GM12878 (cell line): ENCODE data around the gene EEF1E1. TPM values are rescaled to one million over a fixed set of nuclear protein-coding genes. Genes with fewer than 3 reads are reported as not detected.

ENCODE experiments used
- ATAC-seq: fragments of 200-7000 bp; cut with Tn5 transposase; 3 replicates; pipeline ENCODE4 v1.9.1; 2020; ENCODE audit warnings: mild to moderate bottlenecking, moderate library complexity
- BruUV-seq: library from RNA; stranded (reverse); fragments of 400-500 nt; replicated peaks from 2 replicates; lab custom pipeline; 2021; lab: Mats Ljungman, UMichigan
- CTCF ChIA-PET: fragments of 300-600 bp; sonication (Branson Sonifier 250); formaldehyde crosslinking; extraction: SDS; loops from one replicate; lab custom pipeline; 2021; ENCODE audit warnings: inconsistent platforms; lab: Yijun Ruan, JAX
- POLR2A ChIA-PET: fragments of 350-600 bp; formaldehyde crosslinking; extraction: SDS; loops from one replicate; lab custom pipeline; 2021; ENCODE audit warnings: inconsistent platforms; lab: Charles Lee
- RAD21 ChIA-PET: fragments of 300-600 bp; sonication (Branson Sonifier 250); formaldehyde crosslinking; loops from one replicate; lab custom pipeline; 2023; ENCODE audit warnings: antibody characterized with exemption; ENCODE audit not compliant: unreplicated experiment; lab: Charles Lee
- SMC1A ChIA-PET: fragments of 300-600 bp; sonication (Branson Sonifier 250); formaldehyde crosslinking; loops from one replicate; lab custom pipeline; 2023; ENCODE audit not compliant: unreplicated experiment, uncharacterized antibody; lab: Charles Lee
- DNase-seq: peaks from one replicate; pipeline ENCODE4 v3.0.0-alpha.2; 2011; ENCODE audit warnings: low read depth, low spot score
- FAIRE-seq: peaks from 3 replicates; lab custom pipeline; 2011; peaks lifted over from hg19 to GRCh38; lab: Jason Lieb, UNC
- H2AFZ ChIP-seq: 2 replicates; pipeline ENCODE4 v1.6.0; 2011; ENCODE audit warnings: low read depth, low read length, control low read depth; ENCODE audit not compliant: control insufficient read depth
- H3K27ac ChIP-seq: 2 replicates; pipeline ENCODE4 v1.5.1; 2011; ENCODE audit warnings: control low read depth; ENCODE audit not compliant: control insufficient read depth, insufficient read depth
- H3K27me3 ChIP-seq, 2 experiments: replicated peaks in 1 of 2; 2 replicates each; pipeline versions ENCODE4 v1.6.0 to v1.6.1; 2011; ENCODE audit warnings: low read length in 1 of 2; ENCODE audit not compliant: control insufficient read depth in 2 of 2, insufficient read depth in 2 of 2
- H3K36me3 ChIP-seq, 2 experiments: 2 replicates each; pipeline ENCODE4 v1.5.1; 2011; ENCODE audit warnings: low read length in 1 of 2; ENCODE audit not compliant: control insufficient read depth in 2 of 2, insufficient read depth in 2 of 2
- H3K4me1 ChIP-seq: 2 replicates; pipeline ENCODE4 v1.6.1; 2011; ENCODE audit warnings: mild to moderate bottlenecking, low read length, moderate library complexity, mixed read lengths; ENCODE audit not compliant: control insufficient read depth, insufficient read depth
- H3K4me2 ChIP-seq: 2 replicates; pipeline ENCODE4 v1.6.0; 2011; ENCODE audit warnings: control low read depth; ENCODE audit not compliant: control insufficient read depth, insufficient read depth
- H3K4me3 ChIP-seq: fragments of 200-600 bp; sonication (generic); 2 replicates; pipeline ENCODE4 v1.5.1; 2016
- H3K79me2 ChIP-seq: 2 replicates; pipeline ENCODE4 v1.6.0; 2011; ENCODE audit warnings: low read length; ENCODE audit not compliant: control insufficient read depth, insufficient read depth
- H3K9ac ChIP-seq: 2 replicates; pipeline ENCODE4 v1.8.0; 2011; ENCODE audit warnings: low read length, control low read depth, mixed read lengths; ENCODE audit not compliant: control insufficient read depth, insufficient read depth
- H3K9me3 ChIP-seq: replicated peaks from 3 replicates; pipeline ENCODE4 v1.5.1; 2011; ENCODE audit warnings: mild to moderate bottlenecking, low read length; ENCODE audit not compliant: control insufficient read depth, insufficient read depth
- H4K20me1 ChIP-seq: 2 replicates; pipeline ENCODE4 v1.6.0; 2011; ENCODE audit not compliant: control insufficient read depth, insufficient read depth
- CBX5 ChIP-seq: sonication (generic); IDR thresholded peaks from 2 replicates; pipeline ENCODE4 v1.6.1; 2016; ENCODE audit warnings: low read depth, moderate library complexity, mild to moderate bottlenecking, inconsistent platforms
- CHD4 ChIP-seq: fragments of 200-600 bp; sonication (generic); IDR thresholded peaks from 2 replicates; pipeline ENCODE4 v1.6.1; 2016; ENCODE audit warnings: mild to moderate bottlenecking
- CREB1 ChIP-seq: IDR thresholded peaks from 2 replicates; pipeline ENCODE4 v1.6.1; 2012; ENCODE audit warnings: low read depth, mild to moderate bottlenecking, inconsistent platforms
- CREM ChIP-seq: IDR thresholded peaks from 2 replicates; pipeline ENCODE4 v1.6.1; 2014; ENCODE audit warnings: antibody characterized with exemption, low read depth
- EP300 ChIP-seq, 2 experiments: fragments of 150-350 bp in 1 of 2; IDR thresholded peaks; 2 replicates each; pipeline ENCODE4 v1.6.1; 2011 to 2012; ENCODE audit warnings: low read depth in 2 of 2, low read length in 2 of 2, borderline replicate concordance in 1 of 2, improper control_type of control experiment in 1 of 2, inconsistent platforms in 1 of 2; ENCODE audit not compliant: control insufficient read depth in 1 of 2
- EZH2 ChIP-seq: IDR thresholded peaks from 2 replicates; pipeline ENCODE4 v1.6.1; 2012; ENCODE audit warnings: low read depth, mild to moderate bottlenecking, control low read depth, inconsistent platforms, low read length, borderline replicate concordance; ENCODE audit not compliant: control insufficient read depth
- HCFC1 ChIP-seq: fragments of 150-350 bp; IDR thresholded peaks from 2 replicates; pipeline ENCODE4 v1.6.1; 2014; ENCODE audit warnings: low read length
- HSF1 ChIP-seq: fragments of 150-350 bp; IDR thresholded peaks from 2 replicates; pipeline ENCODE4 v1.6.1; 2014; ENCODE audit warnings: mild to moderate bottlenecking, low read depth, low read length
- JUNB ChIP-seq: IDR thresholded peaks from 2 replicates; pipeline ENCODE4 v1.6.1; 2016; ENCODE audit warnings: antibody characterized with exemption, mild to moderate bottlenecking
- KLF5 ChIP-seq: fragments of 450-650 bp; IDR thresholded peaks from 2 replicates; pipeline ENCODE4 v1.6.1; 2014; ENCODE audit warnings: mild to moderate bottlenecking; ENCODE audit not compliant: partially characterized antibody
- NBN ChIP-seq: fragments of 450-650 bp; IDR thresholded peaks from 2 replicates; pipeline ENCODE4 v1.6.1; 2016
- NR2C1 ChIP-seq: fragments of 450-650 bp; IDR thresholded peaks from 2 replicates; pipeline ENCODE4 v1.6.1; 2017; ENCODE audit warnings: antibody characterized with exemption, mild to moderate bottlenecking, moderate library complexity
- POLR2AphosphoS5 ChIP-seq: IDR thresholded peaks from 2 replicates; pipeline ENCODE4 v1.6.1; 2011; ENCODE audit warnings: mild to moderate bottlenecking, low read length, inconsistent platforms
- RAD51 ChIP-seq: fragments of 450-650 bp; IDR thresholded peaks from 2 replicates; pipeline ENCODE4 v1.6.1; 2016; ENCODE audit warnings: moderate library complexity, mild to moderate bottlenecking, inconsistent platforms
- RUNX3 ChIP-seq: IDR thresholded peaks from 2 replicates; pipeline ENCODE4 v1.6.1; 2012; ENCODE audit warnings: low read length, inconsistent platforms
- SIX5 ChIP-seq: IDR thresholded peaks from 2 replicates; pipeline ENCODE4 v1.6.1; 2011; ENCODE audit warnings: mild to moderate bottlenecking, low read depth, low read length, moderate library complexity; ENCODE audit not compliant: severe bottlenecking
- WRNIP1 ChIP-seq: IDR thresholded peaks from 2 replicates; pipeline ENCODE4 v1.6.1; 2011; ENCODE audit warnings: low read depth, low read length, improper control_type of control experiment, borderline replicate concordance
- ZBTB11 ChIP-seq: fragments of 450-650 bp; formaldehyde crosslinking; IDR thresholded peaks from 2 replicates; pipeline ENCODE4 v1.5.0; 2022; ENCODE audit warnings: mild to moderate bottlenecking, missing genetic modification characterization
- WGBS: methylation state at CpG from one replicate; pipeline ENCODE4 v1.1.6; 2016; ENCODE audit warnings: low lambda C conversion rate; ENCODE audit not compliant: insufficient replicate concordance, insufficient coverage; ENCODE audit errors: missing lambda C conversion rate; 5-methylcytosine and 5-hydroxymethylcytosine counted together
- in situ Hi-C: fragments of 300-500 bp; cut with MboI; formaldehyde crosslinking; loops from 9 replicates; pipeline ENCODE4 v1.14.3; 2018; ENCODE audit warnings: mixed read lengths
- intact Hi-C: fragments of 100-400 bp; cut with micrococcal nuclease; formaldehyde crosslinking; loops from one replicate; pipeline ENCODE4 v1.14.2; 2022; ENCODE audit not compliant: unreplicated experiment
- polyA plus RNA-seq, 11 experiments: library from polyadenylated mRNA; depleted of rRNA in 4 of 11; unstranded in 6 of 11; stranded (reverse) in 5 of 11; fragments of >200 nt; fragmentation: Nextera tagmentation in 4 of 11; fragmentation: Illumina TruSeq in 1 of 11; extraction: Ambion mirVana in 4 of 11; extraction: Trizol in 1 of 11; gene quantifications; 1 replicate in 1 of 11; 2 replicates in 10 of 11; pipeline versions ENCODE4 v1.2.1 to v1.2.3, GENCODE V29; 2011 to 2016; ENCODE audit warnings: inconsistent platforms in 2 of 11, missing spikeins in 2 of 11, low read depth in 1 of 11
- total RNA-seq, 4 experiments: library from RNA; depleted of rRNA in 3 of 4; stranded (reverse); fragments of >200 nt in 3 of 4; fragmentation: Illumina TruSeq in 1 of 4; extraction: Trizol in 1 of 4; gene quantifications; 2 replicates each; pipeline versions ENCODE4 v1.2.1 to v1.2.3, GENCODE V29; 2013 to 2021

Gene EEF1E1
- total and polyA plus RNA-seq, 10 of the 15 experiments (the other 5 are each of a cell fraction or from before 2014, with no cell fraction given): 55.3 to 668 (median 121) TPM

DNA sequence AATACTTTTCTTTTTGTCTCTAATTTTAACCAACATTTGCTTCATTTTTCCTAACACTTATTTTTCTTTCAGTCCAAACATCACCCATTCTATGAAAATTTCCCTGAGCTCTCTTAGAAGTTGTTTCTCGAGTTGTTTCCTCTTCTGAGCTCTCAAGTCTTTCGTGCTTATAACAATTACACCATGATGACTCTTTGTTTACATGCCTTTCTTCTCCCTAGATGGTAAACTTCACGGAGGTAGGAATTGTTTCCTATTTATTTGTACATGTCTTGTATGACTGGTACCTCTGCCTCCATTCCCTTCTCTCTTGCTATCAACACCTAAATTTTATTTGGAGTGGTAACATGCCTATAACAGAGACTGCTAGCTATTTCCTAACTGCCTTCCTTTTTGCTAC, 44.6 kb downstream of the EEF1E1 start (continued):
- TF ChIP-seq CHD4 (no peak), POLR2AphosphoS5 (no peak), RUNX3 (no peak), KLF5 (no peak), JUNB (no peak)
- TF ChIP-seq, all 136 proteins: peak for 0

DNA sequence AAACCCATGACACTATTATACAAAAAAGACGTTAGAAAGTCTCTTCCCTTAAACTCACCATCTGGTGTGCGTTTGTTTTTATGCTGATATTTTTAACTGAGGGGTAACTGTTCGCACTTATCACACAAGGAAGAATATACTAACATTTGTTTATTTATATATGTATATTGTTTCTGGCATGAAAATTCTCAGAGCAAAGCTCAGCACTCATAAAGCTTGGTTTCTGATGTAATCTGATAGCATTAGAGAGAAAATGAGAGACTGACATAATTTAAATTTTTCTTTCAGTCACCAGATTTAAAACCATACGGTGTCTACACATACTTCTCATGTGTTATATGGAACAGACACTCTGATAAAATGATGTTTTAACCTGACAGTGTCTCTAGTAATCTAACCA, 45.1 kb downstream of the EEF1E1 start:
- no peaks in the 10 kb centered on the region for H3K79me2 ChIP-seq
- no peak overlapping the region for H3K9ac ChIP-seq
- in situ Hi-C loops (loop anchor here (5.0 kb wide), 1 partner anchor 335 kb away; no protein-coding TSS in a partner anchor), intact Hi-C loops (loop anchor here (5.0 kb wide), 1 partner anchor 440 kb away; no protein-coding TSS in a partner anchor)
- no peak for TF ChIP-seq RAD51
- TF ChIP-seq NR2C1: no peak
- no peak for TF ChIP-seq SIX5
- no peak for TF ChIP-seq WRNIP1
- no peak for TF ChIP-seq HCFC1
- TF ChIP-seq ZBTB11 (CRISPR knock-in tag): no peak
- no peak for TF ChIP-seq EP300 (IDR thresholded peaks at IDR 0.05; ENCODE audit: borderline replicate concordance in 1 of 2, control insufficient read depth in 1 of 2, low read depth in 2 of 2, low read length in 2 of 2)
- no peak for TF ChIP-seq EZH2
- no peak for TF ChIP-seq CREM
- TF ChIP-seq HSF1: no peak
- no peak for TF ChIP-seq CBX5
- TF ChIP-seq CREB1: no peak
- no peak for TF ChIP-seq NBN
- no peaks in the 10 kb centered on the region for H3K27me3 ChIP-seq
- H2AFZ ChIP-seq: no peak overlapping the region
- RAD21 ChIA-PET: interaction anchor here (0.8 to 1.2 kb wide), 2 partner anchors 51 to 334 kb away, joined by 3 read pairs; no protein-coding TSS in a partner anchor
- H4K20me1 ChIP-seq: no peaks in the 10 kb centered on the region
- H3K4me2 ChIP-seq: no peak overlapping the region
- CTCF ChIA-PET: interaction anchor here (1.3 to 4.8 kb wide), 4 partner anchors 15 to 334 kb away, joined by 3 to 81 read pairs (median 8); partner anchors contain the start of gene BMP6
- H3K9me3 ChIP-seq: no peaks in the 10 kb centered on the region
- H3K4me3 ChIP-seq: no peak overlapping the region
- no peaks in the 10 kb centered on the region for H3K4me1 ChIP-seq
- FAIRE-seq (no peak), ATAC-seq (no peak), DNase-seq (no peak)
- whole genome bisulfite sequencing: 87% methylated on average over 4 of the region's 4 CpGs
- no TSS peak for BruUV-seq
- no peak overlapping the region for H3K27ac ChIP-seq
- POLR2A ChIA-PET: interaction anchor here (0.5 kb wide), 1 partner anchor 34 kb away, joined by 4 read pairs; no protein-coding TSS in a partner anchor
- SMC1A ChIA-PET: interaction anchor here (0.9 to 2.8 kb wide), 4 partner anchors 39 to 332 kb away, joined by 3 to 14 read pairs (median 4); partner anchors contain the start of gene BMP6
- H3K36me3 ChIP-seq: peaks cover 0 to 7% of the 10 kb centered on the region in 2 experiments; a peak in 1 of 4 replicates
